Effector CD4-positive, alpha-beta T cell (primary cell): ENCODE results near the gene IFITM1.
"Not testable (repeated sequence)": the region's sequence is repeated elsewhere in the genome, so short reads cannot be mapped to it uniquely, and the experiment has no call there.

Experiments
- DNase-seq: peaks from one replicate; pipeline ENCODE4 v3.0.0-alpha.2; 2020
- total RNA-seq: gene quantifications from one replicate; lab custom pipeline; 2026; lab: John Stamatoyannopoulos, UW

Gene IFITM1
- total RNA-seq = 41.8 reads per million, percentile 64 among the genes with 10 or more reads in this experiment

DNA sequence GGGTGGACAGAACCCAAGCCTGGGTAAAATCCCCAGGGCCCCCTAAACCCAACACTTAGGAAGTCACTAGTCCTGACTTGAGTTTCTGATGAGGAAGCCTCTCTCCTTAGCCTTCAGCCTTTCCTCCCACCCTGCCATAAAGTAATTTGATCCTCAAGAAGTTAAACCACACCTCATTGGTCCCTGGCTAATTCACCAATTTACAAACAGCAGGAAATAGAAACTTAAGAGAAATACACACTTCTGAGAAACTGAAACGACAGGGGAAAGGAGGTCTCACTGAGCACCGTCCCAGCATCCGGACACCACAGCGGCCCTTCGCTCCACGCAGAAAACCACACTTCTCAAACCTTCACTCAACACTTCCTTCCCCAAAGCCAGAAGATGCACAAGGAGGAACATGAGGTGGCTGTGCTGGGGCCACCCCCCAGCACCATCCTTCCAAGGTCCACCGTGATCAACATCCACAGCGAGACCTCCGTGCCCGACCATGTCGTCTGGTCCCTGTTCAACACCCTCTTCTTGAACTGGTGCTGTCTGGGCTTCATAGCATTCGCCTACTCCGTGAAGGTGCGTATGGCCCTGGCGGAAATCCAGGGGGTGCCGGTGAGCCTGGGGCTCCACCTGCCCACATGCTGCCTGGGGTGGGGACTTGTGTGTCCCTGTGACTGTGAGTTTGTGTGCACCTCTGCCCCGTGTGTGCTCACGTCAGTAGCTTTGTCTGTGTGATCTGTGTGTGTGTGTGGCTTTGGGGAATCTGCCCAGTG lies at the start of gene IFITM1:
Gene IFITM1, plus strand, starts transcription at position 254 of the 767 bp plus-strand sequence. Its CDS starts 131 bp downstream, at position 385.
- peak; percentile 51 for DNase-seq

DNA sequence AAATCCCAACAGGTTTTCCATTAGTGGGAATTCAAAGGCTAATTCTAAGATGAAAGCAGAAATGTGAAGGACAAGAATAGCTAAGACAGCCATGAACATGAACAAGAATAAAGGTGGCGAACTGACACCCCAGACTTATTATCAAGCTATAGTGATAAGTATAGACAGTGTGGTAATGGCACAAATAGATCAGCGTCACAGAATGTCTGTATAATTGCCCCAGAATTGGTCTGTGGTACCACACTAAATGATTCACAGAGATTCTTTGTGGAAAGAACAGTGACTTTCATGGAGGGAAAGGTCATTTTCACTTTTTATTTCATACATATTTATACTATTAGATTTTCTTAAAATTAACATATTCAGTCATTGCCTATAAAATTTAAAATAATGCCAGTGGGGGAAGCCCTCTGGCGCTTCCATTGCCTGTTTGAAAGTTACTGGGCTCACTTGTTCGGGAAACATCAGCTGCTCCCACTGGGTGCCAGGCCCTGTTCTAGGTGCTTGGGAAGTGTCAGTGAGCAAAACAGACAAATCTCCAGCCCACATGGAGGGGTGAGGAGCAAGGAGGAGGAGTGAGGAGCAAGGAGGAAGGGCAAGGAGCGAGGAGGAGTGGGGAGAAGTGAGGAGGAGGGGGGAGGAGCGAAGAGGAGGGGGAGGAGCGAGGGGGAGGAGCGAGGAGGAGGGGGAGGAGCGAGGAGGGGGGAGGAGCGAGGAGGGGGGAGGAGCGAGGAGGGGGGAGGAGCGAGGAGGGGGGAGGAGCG lies 47.0 kb upstream of the IFITM1 start:
- no peak for DNase-seq

DNA sequence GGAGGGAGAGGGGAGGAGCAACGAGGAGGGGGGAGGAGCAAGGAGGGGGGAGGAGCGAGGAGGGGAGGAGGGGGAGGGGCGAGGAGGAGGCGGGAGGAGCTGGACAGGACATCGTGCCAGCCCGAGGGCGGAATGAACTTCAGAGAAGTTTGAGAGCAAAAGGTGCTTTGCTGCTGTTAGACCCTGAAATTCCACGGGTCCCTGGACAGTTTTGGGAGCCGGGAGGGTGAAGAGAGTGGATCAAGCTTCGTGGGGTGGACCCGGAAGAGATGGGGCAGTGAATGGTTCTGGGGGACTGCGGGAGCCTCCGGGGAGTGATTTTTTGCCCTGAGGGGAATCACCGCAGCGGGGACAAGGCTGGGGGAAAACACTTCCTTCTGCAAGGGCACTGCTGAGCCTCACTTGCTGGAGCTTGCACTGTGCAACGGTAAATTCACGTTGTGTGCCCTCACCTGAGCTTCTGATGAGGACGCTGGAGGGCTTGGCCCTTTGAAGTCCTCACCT lies 46.3 kb upstream of the IFITM1 start:
- peak; percentile 49 for DNase-seq

DNA sequence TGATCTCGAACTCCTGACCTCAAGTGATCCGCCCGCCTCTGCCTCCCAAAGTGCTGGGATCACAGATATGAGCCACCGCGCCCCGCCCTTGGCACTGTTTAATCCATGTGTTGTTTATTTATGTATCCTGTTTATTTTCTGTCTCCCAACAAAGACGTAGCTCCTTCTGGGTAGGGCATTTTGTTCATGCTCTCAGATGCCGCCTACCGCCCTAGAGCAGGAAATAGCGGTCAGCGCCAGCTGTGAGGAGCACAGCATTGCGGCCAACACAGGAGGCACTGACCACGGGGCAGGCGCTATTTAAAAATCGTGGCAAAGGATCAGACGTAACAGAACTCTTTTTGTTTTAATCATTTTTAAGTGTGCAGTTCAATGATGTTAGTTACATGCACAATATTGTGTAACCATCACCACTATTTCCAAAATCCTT lies 45.1 kb upstream of the IFITM1 start:
- not testable (repeated sequence) for DNase-seq

DNA sequence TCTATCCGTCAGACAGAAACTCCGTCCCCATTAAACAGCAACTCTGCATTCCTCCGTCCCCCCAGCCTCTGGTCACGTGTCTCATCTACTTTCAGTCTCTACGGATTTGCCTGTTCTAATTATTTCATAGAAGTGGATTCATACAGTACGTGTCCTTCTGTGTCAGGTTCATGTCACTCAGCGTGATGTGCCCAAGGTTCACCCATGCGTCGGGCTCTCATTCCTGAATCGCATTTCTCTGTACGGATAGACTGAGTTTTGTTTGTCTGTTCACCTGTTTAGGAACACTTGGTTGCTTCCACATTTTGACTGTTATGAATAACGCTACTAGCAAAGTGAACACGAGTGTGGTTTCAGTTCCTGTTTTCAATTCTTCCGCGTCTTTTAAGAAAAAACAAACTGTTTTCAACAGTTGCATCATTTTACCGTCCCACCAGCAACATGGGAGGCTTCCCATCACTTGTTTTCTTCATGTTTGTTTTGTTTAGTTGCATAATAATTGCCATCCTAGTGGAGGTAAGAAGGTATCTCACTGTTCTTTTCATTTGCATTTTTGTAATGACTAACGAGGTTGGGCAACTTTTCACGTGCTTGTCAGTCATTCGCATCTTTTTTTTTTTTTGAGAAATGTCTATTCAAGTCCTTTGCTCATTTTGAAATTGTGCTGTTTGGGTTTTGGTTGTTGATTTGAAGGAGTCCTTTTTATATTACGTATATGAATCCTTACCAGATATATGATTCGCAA lies 44.5 kb upstream of the IFITM1 start:
- peak; percentile 35 for DNase-seq

DNA sequence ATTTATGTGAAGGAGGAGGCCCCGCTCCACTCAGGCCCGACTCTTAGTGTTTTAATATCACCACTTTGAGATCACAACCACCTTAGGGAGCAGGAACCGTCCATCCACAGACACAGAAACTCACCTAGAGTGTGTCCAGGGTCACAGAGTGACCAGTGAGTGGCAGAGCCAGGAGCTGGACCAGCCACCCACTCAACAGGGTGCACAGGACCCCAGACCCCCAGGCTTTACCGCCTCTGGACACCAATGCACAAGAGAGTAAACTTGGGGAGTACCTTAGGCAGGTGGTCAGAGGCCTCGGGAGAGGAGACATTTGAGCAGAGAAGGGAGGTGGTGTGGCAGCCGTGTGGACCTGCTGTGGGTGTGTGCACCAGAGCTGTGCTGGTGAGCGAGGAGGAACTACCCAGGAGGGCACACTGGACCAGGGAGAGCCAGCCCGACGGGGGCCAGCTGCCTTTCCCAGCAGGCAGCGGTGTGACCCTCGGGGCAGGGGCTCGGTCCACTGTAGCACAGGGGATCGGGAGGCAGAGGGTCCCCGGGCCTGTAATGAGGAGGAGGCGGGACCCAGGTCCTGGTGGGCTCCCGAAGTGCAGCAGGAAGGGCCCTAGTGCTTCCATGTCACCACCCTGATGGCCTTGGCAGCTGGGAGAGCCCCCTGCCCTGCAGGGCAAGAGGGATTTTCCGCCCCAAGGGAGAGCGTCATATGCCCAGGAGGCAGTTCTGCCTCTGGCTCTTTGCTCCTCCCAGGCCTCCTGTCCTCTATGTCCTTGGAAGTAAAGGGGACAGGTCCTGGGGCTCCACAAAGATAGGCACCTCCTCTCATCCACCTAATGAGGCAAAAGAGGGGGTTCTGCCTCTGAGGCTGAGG lies 43.2 kb upstream of the IFITM1 start:
- no peak for DNase-seq

DNA sequence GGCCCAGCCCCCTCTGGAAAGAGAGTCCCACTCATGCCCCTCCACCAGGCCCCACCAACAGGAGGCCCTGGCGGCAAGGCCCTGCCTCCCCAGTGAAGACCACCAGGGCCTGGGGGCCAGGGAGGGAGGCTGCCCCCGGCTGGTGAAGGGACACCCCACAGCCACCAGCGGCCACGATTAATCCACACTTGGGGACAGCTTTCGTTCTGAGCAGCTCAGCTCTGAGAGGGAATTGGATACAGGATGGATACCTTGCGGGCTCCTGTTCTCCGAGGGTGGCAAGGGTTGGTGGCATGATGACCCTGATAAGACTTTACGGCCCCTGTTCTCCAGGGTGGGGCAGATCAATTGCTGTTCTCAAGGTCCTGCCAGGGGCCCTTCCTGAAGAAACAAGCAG lies 42.5 kb upstream of the IFITM1 start:
- DNase-seq = no peak

DNA sequence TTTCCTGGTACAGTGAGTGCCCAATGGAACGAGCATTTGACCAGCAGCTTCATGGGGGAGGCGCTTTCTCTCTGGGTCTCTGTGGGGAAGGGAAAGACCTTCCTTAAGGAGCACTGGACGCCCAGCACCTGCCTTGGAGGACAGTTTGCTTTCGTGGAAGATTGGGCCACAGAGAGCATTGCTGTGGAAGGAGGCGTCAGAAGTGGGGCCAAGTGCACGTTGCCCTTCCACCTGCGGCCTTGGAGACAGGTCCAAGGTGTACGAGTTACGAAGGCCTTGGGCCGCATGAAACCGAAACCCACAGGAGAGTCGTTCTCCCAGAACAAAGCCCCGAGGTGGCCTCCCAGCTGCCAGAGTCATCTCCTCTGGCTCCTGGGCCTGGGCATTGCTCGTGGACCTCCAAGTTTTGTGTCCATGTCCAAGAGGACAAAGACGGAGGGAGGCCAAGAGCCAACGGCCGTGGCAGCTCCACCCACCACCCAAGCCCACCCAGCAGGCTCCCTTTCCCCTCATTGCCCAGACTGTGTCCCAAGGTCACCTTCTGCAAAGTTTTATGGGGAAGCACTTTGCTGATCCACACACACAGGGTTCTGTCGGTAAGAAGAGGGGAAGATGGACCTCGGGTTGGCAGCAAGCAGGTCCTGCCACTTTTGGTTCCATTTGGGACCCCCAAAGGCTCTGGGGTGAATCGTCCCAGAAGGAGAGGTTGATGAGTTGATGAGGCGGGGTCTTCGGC lies 41.5 kb upstream of the IFITM1 start:
- no peak for DNase-seq

DNA sequence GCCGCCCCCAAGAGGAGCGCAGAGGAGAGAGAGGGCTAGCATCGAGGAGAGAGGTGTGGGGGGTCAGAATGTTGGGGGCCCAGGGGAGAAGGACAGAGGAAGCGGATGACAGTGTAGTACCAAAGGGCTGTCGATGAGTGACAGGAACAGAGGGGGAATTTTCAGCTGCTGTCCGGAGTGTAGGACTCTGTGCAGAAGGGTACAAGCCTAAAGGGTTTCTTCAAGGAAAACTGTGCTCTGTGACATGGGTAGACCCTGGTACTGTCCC lies 41.0 kb upstream of the IFITM1 start:
- no peak for DNase-seq

DNA sequence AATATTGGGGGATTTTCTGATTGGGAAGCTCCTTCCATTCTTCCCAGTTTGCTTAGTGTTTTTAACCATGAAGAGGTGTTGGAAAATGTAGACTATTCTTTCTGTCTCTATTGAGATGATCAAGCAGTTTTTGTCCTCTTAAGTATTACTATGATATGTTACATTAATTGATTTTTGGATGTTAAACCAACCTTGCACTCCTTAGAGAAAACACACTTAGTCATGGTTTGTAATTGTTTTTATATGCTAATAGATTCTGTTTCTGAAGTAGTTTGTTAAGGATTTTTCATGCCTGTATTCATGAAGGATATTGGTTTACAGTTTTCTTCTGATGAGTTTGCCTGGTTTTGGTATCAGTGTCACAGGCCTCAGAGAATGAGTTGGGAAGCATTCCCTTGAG lies 37.6 kb upstream of the IFITM1 start:
- DNase-seq = no peak

DNA sequence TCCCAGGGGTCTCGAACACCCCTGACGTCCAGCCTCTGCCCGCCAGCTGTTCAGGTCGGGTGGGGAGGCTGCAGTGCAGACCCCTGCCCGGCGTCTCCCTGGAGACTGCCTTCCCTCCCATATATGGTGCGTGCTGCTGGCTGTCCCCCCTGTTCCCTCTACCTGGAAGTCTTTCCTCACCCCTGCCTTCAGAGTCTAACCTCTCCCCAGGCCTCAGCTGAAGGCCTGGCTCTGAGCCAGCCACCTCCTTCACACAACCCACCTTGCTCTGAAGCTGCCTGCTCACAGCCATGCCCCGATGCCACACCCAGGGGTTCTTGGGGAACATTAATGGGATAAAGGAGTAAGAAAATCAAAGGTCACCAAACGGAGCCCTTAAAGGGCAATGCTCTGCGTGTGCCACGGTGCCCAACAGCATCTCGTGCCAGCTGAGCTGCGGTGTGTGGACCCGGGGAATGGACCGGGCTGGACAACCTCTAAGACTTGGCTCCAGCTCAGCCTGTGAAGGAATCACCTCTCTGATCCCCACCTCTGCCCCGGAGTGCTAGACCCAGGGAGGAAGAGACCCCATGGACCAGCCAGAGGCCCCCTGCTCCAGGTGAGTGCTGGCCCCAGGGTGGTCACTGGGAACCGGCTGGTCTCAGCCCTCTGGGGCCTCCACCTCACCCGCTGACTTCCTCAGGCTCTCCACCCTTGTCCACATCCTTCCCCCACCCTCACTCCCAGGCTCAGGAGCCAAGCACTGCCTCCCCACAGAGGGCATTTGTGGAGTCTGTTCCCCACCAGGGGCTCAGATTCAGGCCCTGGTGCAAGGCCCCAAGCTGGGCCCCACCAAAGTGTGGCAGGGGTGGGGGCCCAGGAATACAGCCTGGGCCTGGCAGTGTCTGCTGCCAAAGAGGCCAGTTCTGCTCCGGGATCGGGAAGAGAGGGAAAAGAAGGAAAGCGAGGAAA lies 35.6 kb upstream of the IFITM1 start, which contains the start of gene NLRP6:
Gene NLRP6, plus strand, starts transcription at position 407 of the 951 bp plus-strand sequence. Its CDS starts 163 bp downstream, at position 570.
- DNase-seq = no peak

DNA sequence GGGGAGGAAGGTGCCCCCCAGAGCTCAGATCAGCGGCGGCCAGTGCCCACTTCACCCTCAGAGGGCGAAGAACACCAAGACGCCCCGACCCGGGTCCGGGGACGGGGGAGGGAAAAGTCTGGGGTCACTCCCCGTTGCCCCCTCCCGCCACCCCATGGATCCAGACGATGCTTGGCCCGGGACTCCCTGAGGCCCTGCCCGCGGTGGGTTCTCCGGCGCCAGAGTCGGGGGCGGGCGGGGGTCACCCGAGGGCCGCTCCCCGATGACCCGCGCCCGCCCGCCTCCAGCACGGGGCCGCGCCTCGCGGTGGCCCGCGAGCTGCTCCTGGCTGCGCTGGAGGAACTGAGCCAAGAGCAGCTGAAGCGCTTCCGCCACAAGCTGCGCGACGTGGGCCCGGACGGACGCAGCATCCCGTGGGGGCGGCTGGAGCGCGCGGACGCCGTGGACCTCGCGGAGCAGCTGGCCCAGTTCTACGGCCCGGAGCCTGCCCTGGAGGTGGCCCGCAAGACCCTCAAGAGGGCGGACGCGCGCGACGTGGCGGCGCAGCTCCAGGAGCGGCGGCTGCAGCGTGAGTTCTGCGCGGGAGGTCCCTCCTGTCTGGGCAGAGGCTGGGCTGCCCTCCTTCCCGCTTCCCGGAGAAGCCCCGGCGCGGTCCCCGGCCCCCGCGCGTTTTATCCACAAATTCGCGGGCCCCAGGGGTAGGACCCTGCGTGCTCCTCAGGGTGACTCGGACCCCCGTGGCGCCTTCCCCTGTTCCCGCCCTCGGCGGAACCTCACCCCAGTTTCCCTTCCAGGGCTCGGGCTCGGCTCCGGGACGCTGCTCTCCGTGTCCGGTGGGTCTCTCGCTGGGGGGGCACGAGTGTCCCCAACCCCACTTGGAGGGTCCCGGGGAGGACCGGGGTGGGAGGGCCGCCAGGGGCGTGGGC lies 34.5 kb upstream of the IFITM1 start:
- no peak for DNase-seq

DNA sequence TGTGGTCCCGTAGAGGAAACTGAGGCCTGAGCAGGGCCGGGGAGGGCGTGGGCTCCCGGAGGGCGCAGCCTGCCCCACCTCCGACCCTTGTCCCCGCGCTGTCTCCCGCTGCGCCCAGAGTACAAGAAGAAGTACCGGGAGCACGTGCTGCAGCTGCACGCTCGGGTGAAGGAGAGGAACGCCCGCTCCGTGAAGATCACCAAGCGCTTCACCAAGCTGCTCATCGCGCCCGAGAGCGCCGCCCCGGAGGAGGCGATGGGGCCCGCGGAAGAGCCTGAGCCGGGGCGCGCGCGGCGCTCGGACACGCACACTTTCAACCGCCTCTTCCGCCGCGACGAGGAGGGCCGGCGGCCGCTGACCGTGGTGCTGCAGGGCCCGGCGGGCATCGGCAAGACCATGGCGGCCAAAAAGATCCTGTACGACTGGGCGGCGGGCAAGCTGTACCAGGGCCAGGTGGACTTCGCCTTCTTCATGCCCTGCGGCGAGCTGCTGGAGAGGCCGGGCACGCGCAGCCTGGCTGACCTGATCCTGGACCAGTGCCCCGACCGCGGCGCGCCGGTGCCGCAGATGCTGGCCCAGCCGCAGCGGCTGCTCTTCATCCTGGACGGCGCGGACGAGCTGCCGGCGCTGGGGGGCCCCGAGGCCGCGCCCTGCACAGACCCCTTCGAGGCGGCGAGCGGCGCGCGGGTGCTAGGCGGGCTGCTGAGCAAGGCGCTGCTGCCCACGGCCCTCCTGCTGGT lies 33.7 kb upstream of the IFITM1 start:
- peak; percentile 36 for DNase-seq

DNA sequence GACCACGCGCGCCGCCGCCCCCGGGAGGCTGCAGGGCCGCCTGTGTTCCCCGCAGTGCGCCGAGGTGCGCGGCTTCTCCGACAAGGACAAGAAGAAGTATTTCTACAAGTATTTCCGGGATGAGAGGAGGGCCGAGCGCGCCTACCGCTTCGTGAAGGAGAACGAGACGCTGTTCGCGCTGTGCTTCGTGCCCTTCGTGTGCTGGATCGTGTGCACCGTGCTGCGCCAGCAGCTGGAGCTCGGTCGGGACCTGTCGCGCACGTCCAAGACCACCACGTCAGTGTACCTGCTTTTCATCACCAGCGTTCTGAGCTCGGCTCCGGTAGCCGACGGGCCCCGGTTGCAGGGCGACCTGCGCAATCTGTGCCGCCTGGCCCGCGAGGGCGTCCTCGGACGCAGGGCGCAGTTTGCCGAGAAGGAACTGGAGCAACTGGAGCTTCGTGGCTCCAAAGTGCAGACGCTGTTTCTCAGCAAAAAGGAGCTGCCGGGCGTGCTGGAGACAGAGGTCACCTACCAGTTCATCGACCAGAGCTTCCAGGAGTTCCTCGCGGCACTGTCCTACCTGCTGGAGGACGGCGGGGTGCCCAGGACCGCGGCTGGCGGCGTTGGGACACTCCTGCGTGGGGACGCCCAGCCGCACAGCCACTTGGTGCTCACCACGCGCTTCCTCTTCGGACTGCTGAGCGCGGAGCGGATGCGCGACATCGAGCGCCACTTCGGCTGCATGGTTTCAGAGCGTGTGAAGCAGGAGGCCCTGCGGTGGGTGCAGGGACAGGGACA lies 32.9 kb upstream of the IFITM1 start:
- no peak for DNase-seq

DNA sequence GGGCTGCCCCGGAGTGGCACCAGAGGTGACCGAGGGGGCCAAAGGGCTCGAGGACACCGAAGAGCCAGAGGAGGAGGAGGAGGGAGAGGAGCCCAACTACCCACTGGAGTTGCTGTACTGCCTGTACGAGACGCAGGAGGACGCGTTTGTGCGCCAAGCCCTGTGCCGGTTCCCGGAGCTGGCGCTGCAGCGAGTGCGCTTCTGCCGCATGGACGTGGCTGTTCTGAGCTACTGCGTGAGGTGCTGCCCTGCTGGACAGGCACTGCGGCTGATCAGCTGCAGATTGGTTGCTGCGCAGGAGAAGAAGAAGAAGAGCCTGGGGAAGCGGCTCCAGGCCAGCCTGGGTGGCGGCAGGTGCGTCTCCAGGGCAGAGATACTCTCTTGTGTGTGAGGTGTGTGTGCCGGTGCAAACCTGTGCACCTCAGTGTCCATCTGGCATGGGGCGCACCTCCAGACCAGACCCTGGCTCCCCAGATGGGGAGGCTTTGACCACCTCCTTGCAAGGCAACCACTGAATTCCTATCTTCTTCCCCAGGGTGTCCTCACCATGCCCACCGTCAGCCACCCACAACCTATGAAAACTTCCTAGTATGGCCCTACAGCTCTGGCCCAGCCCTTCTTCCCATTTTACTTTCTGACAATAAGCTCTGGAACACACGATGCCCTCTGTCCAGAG lies 32.2 kb upstream of the IFITM1 start:
- DNase-seq = no peak

DNA sequence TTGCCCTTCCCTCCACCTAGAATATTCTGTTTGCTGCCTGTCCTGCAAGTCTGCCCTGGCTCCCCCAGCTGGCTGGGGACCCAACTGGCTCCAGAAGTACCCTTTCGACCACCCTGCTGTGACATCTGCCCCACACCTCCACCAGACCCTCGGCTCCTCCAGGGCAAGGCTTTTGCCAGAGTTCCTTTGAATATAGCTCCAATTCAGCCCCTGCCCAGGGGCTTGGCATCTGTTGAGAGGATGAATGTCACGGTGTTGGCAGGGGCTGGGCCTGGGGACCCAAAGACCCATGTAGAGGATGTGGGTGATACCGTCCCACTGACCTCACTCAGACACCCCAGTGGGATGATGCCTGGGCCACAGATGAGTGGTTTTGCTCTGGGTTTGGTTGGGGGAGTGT lies 31.7 kb upstream of the IFITM1 start:
- DNase-seq = no peak
